Brain microvascular endothelial cell (primary cell): ENCODE results near the gene CCNC.
A peak's percentile ranks its signal among the peaks of the same experiment; 100 is the strongest.

ENCODE experiments used
- DNase-seq: peaks from one replicate; pipeline ENCODE4 v3.0.0-alpha.2; 2020
- H3K27ac ChIP-seq: fragments of 250-450 bp; sonication (Bioruptor Pico); 2 replicates; pipeline ENCODE4 v1.5.1; 2020; ENCODE audit warnings: mild to moderate bottlenecking, moderate library complexity
- H3K27me3 ChIP-seq: fragments of 250-450 bp; sonication (Bioruptor Pico); replicated peaks from 2 replicates; pipeline ENCODE4 v1.5.1; 2020; ENCODE audit warnings: mild to moderate bottlenecking
- H3K36me3 ChIP-seq: fragments of 250-450 bp; sonication (Bioruptor Pico); replicated peaks from 2 replicates; pipeline ENCODE4 v1.5.1; 2020; ENCODE audit warnings: mild to moderate bottlenecking
- H3K4me3 ChIP-seq: 2 replicates; pipeline ENCODE4 v1.5.1; 2011; ENCODE audit warnings: low read depth, mild to moderate bottlenecking, control low read depth, low read length, moderate library complexity
- CTCF ChIP-seq: IDR thresholded peaks from 2 replicates; pipeline ENCODE4 v1.5.1; 2011; ENCODE audit warnings: low read depth, mild to moderate bottlenecking, moderate library complexity, low read length, control low read depth, inconsistent platforms; ENCODE audit errors: missing control alignments
- in situ Hi-C: cut with HindIII; loops from 2 replicates; pipeline ENCODE4 v1.10.0; 2017; ENCODE audit warnings: low sequenced_read_pairs, low pct_ligation_motif_present

Gene CCNC

DNA sequence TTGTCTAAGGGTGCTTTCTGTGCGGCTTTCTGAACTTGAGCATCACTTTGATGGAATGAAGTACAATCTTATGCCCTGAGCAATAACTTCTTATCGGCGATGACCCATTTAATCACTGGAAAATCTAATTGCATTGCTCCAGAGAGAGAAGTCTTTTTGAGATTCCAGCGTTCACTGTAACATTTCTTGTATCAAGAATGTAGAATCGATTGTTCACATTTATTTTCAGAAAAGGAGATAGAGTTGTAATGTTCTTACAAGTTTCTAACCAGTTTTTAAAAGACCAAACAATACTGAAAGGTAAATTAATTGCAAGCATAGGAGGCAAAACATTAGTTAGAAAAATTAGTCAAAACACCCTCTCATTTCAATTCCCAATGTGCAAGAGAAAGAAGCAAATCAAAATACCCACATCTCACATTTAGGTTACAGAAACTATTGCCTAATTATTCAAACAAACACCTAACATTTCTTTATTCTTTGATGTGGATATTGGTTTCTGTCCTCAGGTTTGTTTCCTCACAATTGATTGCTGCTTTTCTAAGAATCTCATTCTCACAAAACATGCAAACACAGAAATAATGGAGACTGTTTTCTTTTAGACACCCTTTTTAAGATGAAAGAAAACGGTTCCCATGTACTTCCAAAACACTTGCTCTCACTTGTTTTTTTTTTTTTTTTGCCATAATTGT lies 23.4 kb upstream of the CCNC start:
- Histone ChIP-seq H3K27ac (no peak overlapping the region), H3K36me3 (no peaks in the 10 kb centered on the region), H3K27me3 (peaks cover 76% of the 10 kb centered on the region), H3K4me3 (no peak overlapping the region)
- no peak for TF ChIP-seq CTCF
- no peak for DNase-seq
- in situ Hi-C loops: no loop called here

DNA sequence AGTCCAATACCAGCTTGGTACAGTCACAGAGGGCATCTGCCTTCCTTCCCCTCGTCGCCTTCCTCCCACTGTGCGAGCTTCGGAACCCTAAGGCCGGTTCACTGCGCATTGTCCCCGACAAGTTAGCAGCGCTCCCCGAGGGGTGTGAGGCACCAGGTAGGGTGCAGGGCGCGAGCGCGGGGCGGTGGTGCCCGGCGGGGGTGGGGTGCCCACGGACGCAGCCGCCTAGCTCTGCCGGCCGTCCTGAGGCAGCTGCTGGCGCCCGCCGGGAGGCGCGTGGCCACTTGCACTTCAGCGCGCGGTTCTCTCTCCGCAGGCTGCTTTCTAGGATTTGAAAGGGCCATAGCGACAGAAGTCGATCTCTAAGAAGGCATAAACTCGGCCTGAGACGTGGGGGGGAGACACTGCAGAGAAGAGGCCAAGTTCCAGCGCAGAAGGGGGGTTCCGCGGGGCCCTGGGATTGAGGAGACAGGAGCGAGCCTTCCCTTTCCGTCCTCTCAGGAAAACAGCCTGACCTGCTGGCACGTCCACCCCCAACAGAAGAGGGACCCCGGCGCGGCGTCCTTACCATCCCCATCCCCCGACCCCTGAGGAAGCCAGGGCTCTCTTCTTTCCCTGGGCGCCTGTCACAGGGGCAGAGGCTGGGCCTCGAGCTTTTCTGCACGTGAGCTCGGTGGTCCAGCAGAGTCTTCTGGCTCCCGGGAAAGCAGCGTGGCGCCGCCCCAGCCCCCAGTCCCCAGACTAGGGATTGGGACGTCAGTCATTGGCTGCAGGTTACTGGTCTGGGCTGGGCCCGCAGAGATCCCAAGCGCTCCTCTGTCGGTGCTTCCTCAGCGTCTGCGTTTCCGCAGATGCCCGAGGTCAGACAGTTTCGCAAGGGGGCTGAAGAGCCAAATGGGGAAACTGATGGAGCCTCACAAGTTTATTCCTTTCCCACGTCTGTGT lies 22.5 kb upstream of the CCNC start:
- Histone ChIP-seq H3K27me3 (peaks cover 72% of the 10 kb centered on the region), H3K4me3 (no peak overlapping the region), H3K27ac (no peak overlapping the region), H3K36me3 (no peaks in the 10 kb centered on the region)
- DNase-seq: no peak
- peak; percentile 2 for TF ChIP-seq CTCF
- in situ Hi-C loops: no loop called here

- H3K27ac ChIP-seq: no peak overlapping the region
- no peak for TF ChIP-seq CTCF
- H3K36me3 ChIP-seq: no peaks in the 10 kb centered on the region
- no peak overlapping the region for H3K4me3 ChIP-seq
- no peak for DNase-seq
- in situ Hi-C loops: no loop called here
- H3K27me3 ChIP-seq: peaks cover 71% of the 10 kb centered on the region
Measured at GRCh38 chr6:99589907-99590493, 21.5 kb upstream of the CCNC start.

- no peak for TF ChIP-seq CTCF
- peaks cover 71% of the 10 kb centered on the region for H3K27me3 ChIP-seq
- H3K4me3 ChIP-seq: peak overlapping the region; percentile 42
- in situ Hi-C loops: no loop called here
- H3K36me3 ChIP-seq: no peaks in the 10 kb centered on the region
- H3K27ac ChIP-seq: no peak overlapping the region
- DNase-seq: no peak
Measured at GRCh38 chr6:99589290-99589672, 20.8 kb upstream of the CCNC start.

- no peaks in the 10 kb centered on the region for H3K36me3 ChIP-seq
- peaks cover 65% of the 10 kb centered on the region for H3K27me3 ChIP-seq
- peak; percentile 67 for TF ChIP-seq CTCF
- H3K27ac ChIP-seq: no peak overlapping the region
- peak; percentile 36 for DNase-seq
- peak overlapping the region; percentile 42 for H3K4me3 ChIP-seq
- in situ Hi-C loops: no loop called here
Measured at GRCh38 chr6:99588618-99589289, 20.3 kb upstream of the CCNC start.
